ENCODE results near the gene HOXC9. TPM values are rescaled to one million over a fixed set of nuclear protein-coding genes. Genes with fewer than 3 reads are reported as not detected.

HOXC9 gene
- total RNA-seq, 1 experiment from 2014 or later: not detected

DNA sequence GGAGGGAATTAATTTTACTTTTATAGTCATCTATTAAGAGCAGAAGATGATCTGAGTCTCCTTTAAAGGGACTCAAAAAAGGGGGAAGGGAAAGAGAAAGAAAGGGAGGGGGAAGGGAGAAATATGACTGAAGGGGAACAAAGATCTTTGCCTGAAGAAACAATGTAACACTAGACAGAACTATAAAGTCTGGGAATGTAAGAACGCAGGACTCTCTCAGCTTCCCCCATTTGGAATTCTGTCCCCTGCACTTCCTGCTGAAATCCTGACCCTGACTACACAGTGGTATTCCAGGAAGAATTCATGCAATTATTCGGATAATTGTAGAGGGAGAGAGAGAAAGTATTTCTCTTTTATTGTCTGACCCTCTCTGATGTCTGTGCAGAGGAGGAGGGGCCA, 35.6 kb upstream of the HOXC9 start:
- no peaks in the 10 kb centered on the region for H3K36me3 Mint-ChIP-seq (ENCODE audit: insufficient read depth in 1 of 3, low read depth in 3 of 3)
- Histone ChIP-seq H2BK15ac (ENCODE audit: low read depth, low read length) (no peak overlapping the region), H2BK120ac (ENCODE audit: low read depth, low read length, poor library complexity, severe bottlenecking) (no peak overlapping the region), H3K56ac (ENCODE audit: insufficient read length, low read depth, low read length) (no peak overlapping the region), H4K5ac (ENCODE audit: insufficient read length, low read depth, low read length) (no peak overlapping the region), H3K27ac (ENCODE audit: insufficient read length, low read depth, low read length) (no peak overlapping the region), H3K4me2 (ENCODE audit: insufficient read depth, insufficient read length, low read length) (no peak overlapping the region), H3K23me2 (ENCODE audit: insufficient read length, low read depth, low read length, poor library complexity, severe bottlenecking) (no peaks in the 10 kb centered on the region), H3K14ac (ENCODE audit: insufficient read depth, low read length) (no peak overlapping the region), H2AFZ (ENCODE audit: low read length) (no peak overlapping the region), H3K27me3 (ENCODE audit: insufficient read depth, low read length) (peaks cover 95% of the 10 kb centered on the region), H3K23ac (ENCODE audit: insufficient read length, low read depth, low read length) (no peak overlapping the region), H2BK20ac (ENCODE audit: low read depth, low read length, poor library complexity, severe bottlenecking) (no peak overlapping the region), H4K91ac (ENCODE audit: insufficient read length, low read depth, low read length) (no peak overlapping the region), H3K79me1 (ENCODE audit: insufficient read depth, low read depth, low read length, poor library complexity, severe bottlenecking) (no peaks in the 10 kb centered on the region), H4K20me1 (ENCODE audit: control insufficient read depth, insufficient read depth, insufficient read length) (no peaks in the 10 kb centered on the region), H3K18ac (ENCODE audit: insufficient read length, low read depth, low read length) (no peak overlapping the region), H3K9ac (ENCODE audit: extremely low read depth, insufficient read length, low read length) (no peak overlapping the region), H3K9me3 (ENCODE audit: control insufficient read depth, low read depth, low read length) (no peaks in the 10 kb centered on the region), H3K4me1 (ENCODE audit: insufficient read depth, low read length) (no peaks in the 10 kb centered on the region), H3T11ph (ENCODE audit: low read length) (no peak overlapping the region), H2BK12ac (ENCODE audit: insufficient read length, low read depth, low read length) (no peak overlapping the region), H4K8ac (replicated peaks; ENCODE audit: insufficient read length, low read depth, low read length) (no peak overlapping the region), H3K79me2 (ENCODE audit: insufficient read depth, low read length) (no peaks in the 10 kb centered on the region), H2AK5ac (ENCODE audit: insufficient read length, low read length) (no peak overlapping the region), H2BK5ac (ENCODE audit: insufficient read length, low read length) (no peak overlapping the region), H3K4ac (ENCODE audit: low read depth, low read length) (no peak overlapping the region)
- H3K9me3 Mint-ChIP-seq: peaks cover 2 to 16% of the 10 kb centered on the region in 2 experiments; a peak in 1 of 5 replicates
- H3K4me1 Mint-ChIP-seq: peaks cover 8 to 12% of the 10 kb centered on the region in 2 experiments; a peak in 3 of 4 replicates
- TF ChIP-seq, protein P1, sequence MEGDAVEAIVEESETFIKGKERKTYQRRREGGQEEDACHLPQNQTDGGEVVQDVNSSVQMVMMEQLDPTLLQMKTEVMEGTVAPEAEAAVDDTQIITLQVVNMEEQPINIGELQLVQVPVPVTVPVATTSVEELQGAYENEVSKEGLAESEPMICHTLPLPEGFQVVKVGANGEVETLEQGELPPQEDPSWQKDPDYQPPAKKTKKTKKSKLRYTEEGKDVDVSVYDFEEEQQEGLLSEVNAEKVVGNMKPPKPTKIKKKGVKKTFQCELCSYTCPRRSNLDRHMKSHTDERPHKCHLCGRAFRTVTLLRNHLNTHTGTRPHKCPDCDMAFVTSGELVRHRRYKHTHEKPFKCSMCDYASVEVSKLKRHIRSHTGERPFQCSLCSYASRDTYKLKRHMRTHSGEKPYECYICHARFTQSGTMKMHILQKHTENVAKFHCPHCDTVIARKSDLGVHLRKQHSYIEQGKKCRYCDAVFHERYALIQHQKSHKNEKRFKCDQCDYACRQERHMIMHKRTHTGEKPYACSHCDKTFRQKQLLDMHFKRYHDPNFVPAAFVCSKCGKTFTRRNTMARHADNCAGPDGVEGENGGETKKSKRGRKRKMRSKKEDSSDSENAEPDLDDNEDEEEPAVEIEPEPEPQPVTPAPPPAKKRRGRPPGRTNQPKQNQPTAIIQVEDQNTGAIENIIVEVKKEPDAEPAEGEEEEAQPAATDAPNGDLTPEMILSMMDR (conservative IDR thresholded peaks at IDR 0.05): no peak
- H3K27me3 Mint-ChIP-seq (ENCODE audit: low read depth): peaks cover 100% of the 10 kb centered on the region
- no peak overlapping the region; a peak in 1 of 7 replicates for H3K27ac Mint-ChIP-seq
- WGBS (ENCODE audit: extremely low coverage, insufficient read length, low lambda C conversion rate): no CpG with 5 or more reads among the region's 2 CpGs
- DNase-seq: no peak
- H3K4me3 Mint-ChIP-seq: no peak overlapping the region
